ENCODE data around the gene IPP.
A peak's percentile ranks its signal among the peaks of the same experiment; 100 is the strongest.

Gene IPP

DNA sequence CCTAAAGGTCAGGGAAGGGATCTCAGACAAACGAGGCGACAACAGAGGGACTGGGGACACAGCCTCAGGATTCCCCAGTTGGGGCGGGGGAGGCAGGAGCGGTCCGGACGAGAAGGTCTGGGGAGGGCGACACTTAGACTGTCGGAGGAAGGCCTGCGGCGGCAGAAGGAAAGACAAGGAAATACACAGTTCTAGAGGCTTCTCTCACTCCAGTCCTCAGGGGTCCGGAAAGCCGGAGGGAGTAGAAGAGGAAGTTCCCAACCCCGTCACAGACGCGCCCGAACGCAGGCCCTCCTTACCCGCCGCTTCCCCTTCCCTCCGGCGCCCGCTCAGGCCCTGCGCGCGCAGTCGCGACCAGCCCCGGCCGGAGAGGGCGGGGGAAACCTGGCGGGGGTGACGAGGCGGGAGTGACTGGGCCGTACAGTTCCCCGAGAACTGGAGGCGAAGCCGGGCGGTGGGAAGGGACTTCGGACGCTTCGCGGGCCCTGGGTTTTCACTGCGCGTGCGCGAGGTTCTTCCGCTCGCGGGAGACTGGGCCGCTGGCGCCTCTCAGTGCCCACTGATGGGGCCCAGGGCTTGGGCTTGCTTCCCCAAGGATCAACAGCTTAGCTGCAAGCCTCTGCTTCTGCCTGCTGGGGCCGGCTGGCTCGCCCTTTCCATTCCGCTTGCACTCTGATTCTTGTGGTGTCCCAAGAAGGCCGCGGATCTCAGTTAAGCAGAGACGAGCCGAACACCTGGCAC, at the start of gene IPP:
TSS of gene IPP (minus strand) at position 356 of the 741 bp plus-strand sequence. CDS start 4,242 bp downstream, outside the sequence.
- Histone ChIP-seq H3K27ac (peak within 1 kb of the TSS; percentile 92 to 99), H3K4me3 (peak within 1 kb of the TSS; percentile 87)
- TF ChIP-seq, protein P1, sequence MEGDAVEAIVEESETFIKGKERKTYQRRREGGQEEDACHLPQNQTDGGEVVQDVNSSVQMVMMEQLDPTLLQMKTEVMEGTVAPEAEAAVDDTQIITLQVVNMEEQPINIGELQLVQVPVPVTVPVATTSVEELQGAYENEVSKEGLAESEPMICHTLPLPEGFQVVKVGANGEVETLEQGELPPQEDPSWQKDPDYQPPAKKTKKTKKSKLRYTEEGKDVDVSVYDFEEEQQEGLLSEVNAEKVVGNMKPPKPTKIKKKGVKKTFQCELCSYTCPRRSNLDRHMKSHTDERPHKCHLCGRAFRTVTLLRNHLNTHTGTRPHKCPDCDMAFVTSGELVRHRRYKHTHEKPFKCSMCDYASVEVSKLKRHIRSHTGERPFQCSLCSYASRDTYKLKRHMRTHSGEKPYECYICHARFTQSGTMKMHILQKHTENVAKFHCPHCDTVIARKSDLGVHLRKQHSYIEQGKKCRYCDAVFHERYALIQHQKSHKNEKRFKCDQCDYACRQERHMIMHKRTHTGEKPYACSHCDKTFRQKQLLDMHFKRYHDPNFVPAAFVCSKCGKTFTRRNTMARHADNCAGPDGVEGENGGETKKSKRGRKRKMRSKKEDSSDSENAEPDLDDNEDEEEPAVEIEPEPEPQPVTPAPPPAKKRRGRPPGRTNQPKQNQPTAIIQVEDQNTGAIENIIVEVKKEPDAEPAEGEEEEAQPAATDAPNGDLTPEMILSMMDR (IDR thresholded peaks at IDR 0.05), result no peak
- peak; percentile 96 for DNase-seq (ENCODE audit: low spot score)

GRCh38 chr1:45796946-45797345, 46.5 kb upstream of the IPP start:
- Histone ChIP-seq H3K27ac (no peak overlapping the region), H3K4me3 (no peak overlapping the region)
- no peak for DNase-seq (ENCODE audit: low spot score)
- TF ChIP-seq, protein P1 (IDR thresholded peaks at IDR 0.05), result no peak

- Histone ChIP-seq H3K4me3 (no peak overlapping the region), H3K27ac (no peak overlapping the region)
- TF ChIP-seq, protein P1 (IDR thresholded peaks at IDR 0.05), result no peak
- no peak for DNase-seq (ENCODE audit: low spot score)
These were observed 45.9 kb upstream of the IPP start for GRCh38 chr1:45796381-45796780.

DNA sequence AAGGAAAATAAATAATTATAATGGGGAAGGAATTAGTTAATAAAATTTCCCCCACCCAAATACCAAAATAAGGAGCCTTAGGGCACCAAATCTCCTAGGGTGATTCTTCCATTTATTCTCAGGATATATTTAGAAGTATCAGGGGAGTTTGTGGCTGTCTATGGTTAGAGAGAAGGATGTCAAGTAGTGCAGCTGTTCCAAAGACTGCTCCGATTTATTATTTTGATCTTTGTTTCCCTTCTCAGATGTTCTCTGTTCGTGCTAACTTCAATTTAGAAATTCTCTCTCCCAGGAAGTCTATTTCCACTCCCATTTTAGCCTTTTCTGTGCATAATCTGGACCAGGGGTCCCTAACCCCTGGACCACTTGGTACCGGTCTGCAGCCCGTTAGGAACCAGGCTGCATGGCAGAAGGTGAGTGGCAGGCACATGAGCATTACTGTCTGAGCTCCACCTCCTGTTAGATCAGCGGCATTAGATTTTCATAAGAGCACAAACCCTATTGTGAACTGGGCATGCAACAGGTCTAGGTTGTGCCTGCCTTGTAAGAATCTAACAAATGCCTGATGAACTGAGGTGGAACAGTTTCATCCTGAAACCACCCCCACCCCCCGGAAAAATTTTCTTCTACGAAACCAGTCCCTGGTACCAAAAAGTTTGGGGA, 43.6 kb upstream of the IPP start:
- no peak overlapping the region for H3K4me3 ChIP-seq
- no peak overlapping the region for H3K27ac ChIP-seq
- DNase-seq (ENCODE audit: low spot score), result no peak
- TF ChIP-seq, protein P1 (IDR thresholded peaks at IDR 0.05), result no peak

- H3K4me3 ChIP-seq, result no peak overlapping the region
- H3K27ac ChIP-seq, result no peak overlapping the region
- no peak for DNase-seq (ENCODE audit: low spot score)
- TF ChIP-seq, protein P1 (IDR thresholded peaks at IDR 0.05), result no peak
These were observed 42.3 kb upstream of the IPP start for GRCh38 chr1:45792744-45793143.

DNA sequence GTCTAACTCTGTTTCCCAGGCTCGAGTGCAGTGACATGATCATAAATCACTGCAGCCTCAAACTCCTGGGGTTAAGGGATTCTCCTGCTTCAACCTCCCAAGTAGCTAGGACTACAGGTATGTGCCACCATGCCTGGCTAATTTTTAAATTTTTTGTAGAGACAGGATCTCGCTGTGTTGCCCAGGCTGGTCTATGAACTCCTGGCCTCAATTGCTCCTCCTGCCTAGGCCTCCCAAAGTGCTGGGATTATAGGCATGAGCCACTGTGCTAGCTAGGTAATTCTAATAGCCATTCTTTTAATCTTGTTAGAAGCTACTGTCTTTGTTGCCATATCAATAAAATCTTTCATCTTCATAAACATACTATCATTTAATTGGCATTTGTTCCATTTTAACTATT, 39.1 kb upstream of the IPP start:
- Histone ChIP-seq H3K27ac (no peak overlapping the region), H3K4me3 (no peak overlapping the region)
- TF ChIP-seq, protein P1 (IDR thresholded peaks at IDR 0.05), result no peak
- DNase-seq (ENCODE audit: low spot score), result no peak

GRCh38 chr1:45787905-45788304, 37.5 kb upstream of the IPP start:
- TF ChIP-seq, protein P1 (IDR thresholded peaks at IDR 0.05), result no peak
- Histone ChIP-seq H3K4me3 (no peak overlapping the region), H3K27ac (no peak overlapping the region)
- DNase-seq (ENCODE audit: low spot score), result no peak
